ENCODE results near the gene VWC2.

GRCh38 chr7:49927631-49928030 is 154.2 kb downstream of the VWC2 start:
- TF ChIP-seq POLR2A (IDR thresholded peaks at IDR 0.05) (no peak), CTCF (IDR thresholded peaks at IDR 0.05) (no peak), EP300 (IDR thresholded peaks at IDR 0.05) (no peak)

All from ovary (tissue), 3 donors.